Measurements from ENCODE around the gene HOXC12.

The HOXC12 gene

GRCh38 chr12:53970451-53970850 is 15.7 kb downstream of the HOXC12 start:
- H3K4me2 ChIP-seq (ENCODE audit: low read length) = no peak overlapping the region
- H4K91ac ChIP-seq (ENCODE audit: low read depth, low read length) = no peak overlapping the region
- no peak overlapping the region for H3K14ac ChIP-seq (ENCODE audit: low read length)
- H2AFZ ChIP-seq (ENCODE audit: insufficient read depth, low read length, poor library complexity) = no peak overlapping the region
- peaks cover 91% of the 10 kb centered on the region for H3K27me3 ChIP-seq (ENCODE audit: insufficient read depth, low read length)
- no peak overlapping the region for H2BK120ac ChIP-seq (ENCODE audit: insufficient read depth, low read length, poor library complexity)
- H3K4me3 ChIP-seq (ENCODE audit: low read depth, low read length) = no peak overlapping the region
- no peak overlapping the region for H3K18ac ChIP-seq (ENCODE audit: low read length)
- no peak overlapping the region for H3K27ac ChIP-seq (ENCODE audit: low read depth, low read length)
- no peaks in the 10 kb centered on the region for H3K36me3 ChIP-seq (ENCODE audit: control insufficient read depth in 1 of 2, insufficient read depth in 2 of 2, low read length in 2 of 2)
- H3K9ac ChIP-seq (ENCODE audit: low read length) = no peak overlapping the region
- H3K79me2 ChIP-seq (ENCODE audit: control insufficient read depth, insufficient read depth, low read length, poor library complexity) = no peaks in the 10 kb centered on the region
- no peak overlapping the region for H4K12ac ChIP-seq (ENCODE audit: low read depth, low read length)
- H3K9me3 ChIP-seq (ENCODE audit: insufficient read depth, low read depth, low read length) = peaks cover 13% of the 10 kb centered on the region
- DNase-seq = no peak
- no peak overlapping the region for H2BK12ac ChIP-seq (ENCODE audit: low read length)
- H3K79me1 ChIP-seq (ENCODE audit: low read length) = peaks cover 4% of the 10 kb centered on the region
- H3K4ac ChIP-seq (ENCODE audit: low read depth, low read length) = no peak overlapping the region
- H2AK5ac ChIP-seq (ENCODE audit: low read length) = no peak overlapping the region
- H2BK5ac ChIP-seq (ENCODE audit: low read depth, low read length, poor library complexity) = no peak overlapping the region
- H4K8ac ChIP-seq (ENCODE audit: low read depth, low read length) = no peak overlapping the region
- WGBS (ENCODE audit: extremely low coverage, insufficient coverage, insufficient read length) = no CpG with 5 or more reads among the region's 4 CpGs
- no peak overlapping the region for H3K23ac ChIP-seq (ENCODE audit: low read length)
- peaks cover 0 to 7% of the 10 kb centered on the region in 2 experiments for H3K4me1 ChIP-seq (ENCODE audit: control insufficient read depth in 1 of 2, insufficient read depth in 2 of 2, low read length in 2 of 2)

DNA sequence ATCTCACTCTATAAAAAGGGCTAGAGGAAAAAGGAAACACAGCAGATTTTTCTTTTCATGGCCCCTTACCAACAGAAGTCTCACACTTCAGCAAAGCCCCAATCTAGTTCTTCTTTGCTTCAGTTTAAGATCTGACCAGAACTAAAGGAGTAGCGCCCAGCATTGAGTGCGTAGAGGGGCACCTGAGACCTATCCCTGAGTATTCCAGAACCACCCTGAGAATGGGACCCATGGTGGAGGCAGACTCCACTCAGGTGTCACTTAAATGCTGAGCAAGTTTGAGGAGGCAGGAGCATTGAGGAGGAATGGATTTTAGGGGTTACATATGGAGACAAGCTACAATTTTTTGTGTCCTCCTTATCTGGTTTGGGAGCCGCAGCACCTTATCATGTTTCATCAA is 16.4 kb downstream of the HOXC12 start:
- peaks cover 0 to 7% of the 10 kb centered on the region in 2 experiments for H3K4me1 ChIP-seq (ENCODE audit: control insufficient read depth in 1 of 2, insufficient read depth in 2 of 2, low read length in 2 of 2)
- no peak overlapping the region for H3K4me3 ChIP-seq (ENCODE audit: low read depth, low read length)
- no peak overlapping the region for H2BK5ac ChIP-seq (ENCODE audit: low read depth, low read length, poor library complexity)
- no peak overlapping the region for H2AFZ ChIP-seq (ENCODE audit: insufficient read depth, low read length, poor library complexity)
- no peaks in the 10 kb centered on the region for H3K79me2 ChIP-seq (ENCODE audit: control insufficient read depth, insufficient read depth, low read length, poor library complexity)
- H3K79me1 ChIP-seq (ENCODE audit: low read length) = peaks cover 4% of the 10 kb centered on the region
- H4K8ac ChIP-seq (ENCODE audit: low read depth, low read length) = no peak overlapping the region
- H3K9ac ChIP-seq (ENCODE audit: low read length) = no peak overlapping the region
- no peak overlapping the region for H3K27ac ChIP-seq (ENCODE audit: low read depth, low read length)
- DNase-seq = no peak
- no peak overlapping the region for H4K12ac ChIP-seq (ENCODE audit: low read depth, low read length)
- no peak overlapping the region for H3K18ac ChIP-seq (ENCODE audit: low read length)
- peaks cover 92% of the 10 kb centered on the region for H3K27me3 ChIP-seq (ENCODE audit: insufficient read depth, low read length)
- no peak overlapping the region for H3K4ac ChIP-seq (ENCODE audit: low read depth, low read length)
- no peak overlapping the region for H2BK120ac ChIP-seq (ENCODE audit: insufficient read depth, low read length, poor library complexity)
- H3K23ac ChIP-seq (ENCODE audit: low read length) = no peak overlapping the region
- no peak overlapping the region for H3K14ac ChIP-seq (ENCODE audit: low read length)
- H2AK5ac ChIP-seq (ENCODE audit: low read length) = no peak overlapping the region
- no CpG with 5 or more reads among the region's 3 CpGs for WGBS (ENCODE audit: extremely low coverage, insufficient coverage, insufficient read length)
- H3K4me2 ChIP-seq (ENCODE audit: low read length) = no peak overlapping the region
- no peaks in the 10 kb centered on the region for H3K36me3 ChIP-seq (ENCODE audit: control insufficient read depth in 1 of 2, insufficient read depth in 2 of 2, low read length in 2 of 2)
- H2BK12ac ChIP-seq (ENCODE audit: low read length) = no peak overlapping the region
- H4K91ac ChIP-seq (ENCODE audit: low read depth, low read length) = no peak overlapping the region
- peaks cover 15% of the 10 kb centered on the region for H3K9me3 ChIP-seq (ENCODE audit: insufficient read depth, low read depth, low read length)

- H3K23ac ChIP-seq (ENCODE audit: low read length) = no peak overlapping the region
- no peaks in the 10 kb centered on the region for H3K79me1 ChIP-seq (ENCODE audit: low read length)
- WGBS (ENCODE audit: extremely low coverage, insufficient coverage, insufficient read length) = no CpG with 5 or more reads among the region's 2 CpGs
These were observed 17.0 kb downstream of the HOXC12 start for GRCh38 chr12:53971686-53972085.

DNA sequence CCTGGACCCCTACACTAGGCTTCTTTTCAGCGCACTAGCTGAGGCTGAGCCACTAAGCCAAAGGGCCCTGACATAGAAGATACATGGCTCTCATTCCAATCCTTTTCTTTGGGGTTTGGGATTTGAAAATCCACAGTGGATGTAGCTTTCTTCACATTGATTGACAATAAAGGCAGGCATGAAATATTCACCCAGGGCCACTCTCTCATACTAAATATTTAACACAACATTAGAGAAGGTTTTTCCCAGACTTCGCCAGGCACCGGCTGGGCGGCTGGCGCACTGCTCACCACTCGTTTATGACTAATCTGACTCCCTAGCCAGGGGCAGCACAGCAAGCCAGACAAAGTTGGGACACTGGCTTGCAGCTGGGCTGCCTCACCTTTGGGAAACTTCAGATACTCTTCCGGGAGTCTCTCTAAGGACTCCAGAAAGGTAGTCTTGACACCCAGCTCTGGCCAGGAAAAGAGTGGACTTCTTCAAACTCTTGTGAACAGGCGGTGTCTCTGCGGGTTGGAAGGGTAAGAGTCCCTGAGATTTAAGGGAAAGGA is 17.5 kb downstream of the HOXC12 start:
- H3K4me2 ChIP-seq (ENCODE audit: low read length) = no peak overlapping the region
- peaks cover 91% of the 10 kb centered on the region for H3K27me3 ChIP-seq (ENCODE audit: insufficient read depth, low read length)
- H3K9ac ChIP-seq (ENCODE audit: low read length) = no peak overlapping the region
- WGBS (ENCODE audit: extremely low coverage, insufficient coverage, insufficient read length) = no CpG with 5 or more reads among the region's 9 CpGs
- no peak overlapping the region for H3K18ac ChIP-seq (ENCODE audit: low read length)
- no peak overlapping the region for H3K23ac ChIP-seq (ENCODE audit: low read length)
- H3K27ac ChIP-seq (ENCODE audit: low read depth, low read length) = no peak overlapping the region
- H3K79me2 ChIP-seq (ENCODE audit: control insufficient read depth, insufficient read depth, low read length, poor library complexity) = no peaks in the 10 kb centered on the region
- H3K14ac ChIP-seq (ENCODE audit: low read length) = no peak overlapping the region
- no peak overlapping the region for H4K91ac ChIP-seq (ENCODE audit: low read depth, low read length)
- no peak overlapping the region for H3K4ac ChIP-seq (ENCODE audit: low read depth, low read length)
- H3K4me3 ChIP-seq (ENCODE audit: low read depth, low read length) = no peak overlapping the region
- H3K4me1 ChIP-seq (ENCODE audit: control insufficient read depth in 1 of 2, insufficient read depth in 2 of 2, low read length in 2 of 2) = peaks cover 0 to 7% of the 10 kb centered on the region in 2 experiments
- no peak overlapping the region for H2AFZ ChIP-seq (ENCODE audit: insufficient read depth, low read length, poor library complexity)
- H2AK5ac ChIP-seq (ENCODE audit: low read length) = no peak overlapping the region
- no peak overlapping the region for H2BK120ac ChIP-seq (ENCODE audit: insufficient read depth, low read length, poor library complexity)
- no peak overlapping the region for H4K12ac ChIP-seq (ENCODE audit: low read depth, low read length)
- H2BK5ac ChIP-seq (ENCODE audit: low read depth, low read length, poor library complexity) = no peak overlapping the region
- no peak overlapping the region for H4K8ac ChIP-seq (ENCODE audit: low read depth, low read length)
- H3K79me1 ChIP-seq (ENCODE audit: low read length) = no peaks in the 10 kb centered on the region
- no peaks in the 10 kb centered on the region for H3K36me3 ChIP-seq (ENCODE audit: control insufficient read depth in 1 of 2, insufficient read depth in 2 of 2, low read length in 2 of 2)
- H2BK12ac ChIP-seq (ENCODE audit: low read length) = no peak overlapping the region
- peak; percentile 19 to 21 for DNase-seq
- H3K9me3 ChIP-seq (ENCODE audit: insufficient read depth, low read depth, low read length) = peaks cover 18% of the 10 kb centered on the region

More at GRCh38 chr12:53971686-53972085, 17.0 kb downstream of the HOXC12 start:
- Histone ChIP-seq H2BK5ac (ENCODE audit: low read depth, low read length, poor library complexity) (no peak overlapping the region), H2AFZ (ENCODE audit: insufficient read depth, low read length, poor library complexity) (no peak overlapping the region), H3K9me3 (ENCODE audit: insufficient read depth, low read depth, low read length) (peaks cover 18% of the 10 kb centered on the region), H3K4me3 (ENCODE audit: low read depth, low read length) (no peak overlapping the region), H2AK5ac (ENCODE audit: low read length) (no peak overlapping the region), H3K36me3 (ENCODE audit: control insufficient read depth in 1 of 2, insufficient read depth in 2 of 2, low read length in 2 of 2) (no peaks in the 10 kb centered on the region), H3K18ac (ENCODE audit: low read length) (no peak overlapping the region), H2BK120ac (ENCODE audit: insufficient read depth, low read length, poor library complexity) (no peak overlapping the region), H3K27me3 (ENCODE audit: insufficient read depth, low read length) (peaks cover 92% of the 10 kb centered on the region), H4K12ac (ENCODE audit: low read depth, low read length) (no peak overlapping the region), H3K27ac (ENCODE audit: low read depth, low read length) (no peak overlapping the region), H3K9ac (ENCODE audit: low read length) (no peak overlapping the region), H2BK12ac (ENCODE audit: low read length) (no peak overlapping the region), H3K4me1 (ENCODE audit: control insufficient read depth in 1 of 2, insufficient read depth in 2 of 2, low read length in 2 of 2) (peaks cover 0 to 7% of the 10 kb centered on the region in 2 experiments), H4K8ac (ENCODE audit: low read depth, low read length) (no peak overlapping the region), H3K14ac (ENCODE audit: low read length) (no peak overlapping the region), H3K4me2 (ENCODE audit: low read length) (no peak overlapping the region), H4K91ac (ENCODE audit: low read depth, low read length) (no peak overlapping the region), H3K79me2 (ENCODE audit: control insufficient read depth, insufficient read depth, low read length, poor library complexity) (no peaks in the 10 kb centered on the region), H3K4ac (ENCODE audit: low read depth, low read length) (no peak overlapping the region)
- DNase-seq = no peak
